DOHH2 (cell line): ENCODE results near the gene CPLX1.

Experiments used
- H3F3A ChIP-seq: fragments of 200-600 bp; sonication (generic), shearing (Covaris generic); 2 replicates; pipeline ENCODE4 v1.6.0; 2016; ENCODE audit warnings: antibody characterized with exemption, mild to moderate bottlenecking; ENCODE audit not compliant: control insufficient read depth, insufficient read depth
- H3K27ac ChIP-seq: fragments of 200-600 bp; sonication (generic); 2 replicates; pipeline ENCODE4 v1.5.1; 2014; ENCODE audit warnings: low read depth, mild to moderate bottlenecking, low read length, moderate library complexity
- H3K27me3 ChIP-seq: fragments of 200-600 bp; sonication (generic); 2 replicates; pipeline ENCODE4 v1.6.1; 2014; ENCODE audit warnings: mild to moderate bottlenecking, low read length, mixed read lengths; ENCODE audit not compliant: control insufficient read depth
- H3K36me3 ChIP-seq: fragments of 200-600 bp; sonication (generic); 2 replicates; pipeline ENCODE4 v1.6.1; 2014; ENCODE audit warnings: mild to moderate bottlenecking, low read length, moderate library complexity, mixed read lengths; ENCODE audit not compliant: control insufficient read depth
- H3K4me1 ChIP-seq: fragments of 200-600 bp; sonication (generic); 2 replicates; pipeline ENCODE4 v1.6.1; 2014; ENCODE audit warnings: mild to moderate bottlenecking, low read length, mixed read lengths; ENCODE audit not compliant: control insufficient read depth
- H3K4me2 ChIP-seq: fragments of 200-600 bp; sonication (generic); 2 replicates; pipeline ENCODE4 v1.6.0; 2014; ENCODE audit warnings: mild to moderate bottlenecking, low read length, moderate library complexity
- H3K4me3 ChIP-seq: fragments of 200-600 bp; sonication (generic); 2 replicates; pipeline ENCODE4 v1.5.1; 2014; ENCODE audit warnings: mild to moderate bottlenecking, low read length, mixed read lengths
- H3K79me2 ChIP-seq: fragments of 200-600 bp; sonication (generic); 2 replicates; pipeline ENCODE4 v1.6.1; 2014; ENCODE audit warnings: mild to moderate bottlenecking, low read length, mixed read lengths; ENCODE audit not compliant: control insufficient read depth
- H3K9me2 ChIP-seq: fragments of 200-600 bp; sonication (generic); replicated peaks from 2 replicates; pipeline ENCODE4 v1.6.1; 2014; ENCODE audit warnings: mild to moderate bottlenecking, low read length, mixed read lengths; ENCODE audit not compliant: control insufficient read depth
- H3K9me3 ChIP-seq: fragments of 200-600 bp; sonication (generic); 2 replicates; pipeline ENCODE4 v1.6.1; 2014; ENCODE audit warnings: antibody characterized with exemption, low read length, mixed read lengths; ENCODE audit not compliant: control insufficient read depth, insufficient read depth
- H4K20me1 ChIP-seq: fragments of 200-600 bp; sonication (generic); 2 replicates; pipeline ENCODE4 v1.6.0; 2014; ENCODE audit warnings: low read depth, mild to moderate bottlenecking, antibody characterized with exemption, low read length, moderate library complexity; ENCODE audit not compliant: control insufficient read depth, insufficient read depth
- CTCF ChIP-seq: fragments of 200-600 bp; sonication (generic); IDR thresholded peaks from one replicate; pipeline ENCODE4 v1.5.1; 2014; ENCODE audit warnings: antibody characterized with exemption, mild to moderate bottlenecking, low read depth, low read length; ENCODE audit not compliant: poor library complexity, severe bottlenecking
- EZH2phosphoT487 ChIP-seq: fragments of 200-600 bp; sonication (generic); IDR thresholded peaks from 2 replicates; pipeline ENCODE4 v1.6.1; 2017; ENCODE audit warnings: borderline replicate concordance, mild to moderate bottlenecking, antibody characterized with exemption, low read length, moderate library complexity, mixed read lengths

The CPLX1 gene

GRCh38 chr4:763922-764321 lies 62.0 kb downstream of the CPLX1 start:
- Histone ChIP-seq H3K9me2 (no peaks in the 10 kb centered on the region), H3K4me2 (no peak overlapping the region), H3K79me2 (peaks cover 10% of the 10 kb centered on the region), H3F3A (peaks cover 25% of the 10 kb centered on the region), H3K4me1 (peaks cover 20% of the 10 kb centered on the region), H3K27ac (no peak overlapping the region), H3K4me3 (no peak overlapping the region), H3K27me3 (no peaks in the 10 kb centered on the region), H3K9me3 (no peaks in the 10 kb centered on the region), H4K20me1 (no peaks in the 10 kb centered on the region), H3K36me3 (peaks cover 74% of the 10 kb centered on the region)
- TF ChIP-seq CTCF (no peak), EZH2phosphoT487 (no peak)

- no peaks in the 10 kb centered on the region for H4K20me1 ChIP-seq
- no peak overlapping the region for H3K4me3 ChIP-seq
- no peaks in the 10 kb centered on the region for H3K27me3 ChIP-seq
- H3K4me2 ChIP-seq = no peak overlapping the region
- H3K36me3 ChIP-seq = peaks cover 70% of the 10 kb centered on the region
- peaks cover 6% of the 10 kb centered on the region for H3K79me2 ChIP-seq
- TF ChIP-seq EZH2phosphoT487 (no peak), CTCF (no peak)
- H3F3A ChIP-seq = peaks cover 20% of the 10 kb centered on the region
- H3K9me2 ChIP-seq = no peaks in the 10 kb centered on the region
- no peaks in the 10 kb centered on the region for H3K9me3 ChIP-seq
- peaks cover 20% of the 10 kb centered on the region for H3K4me1 ChIP-seq
- no peak overlapping the region for H3K27ac ChIP-seq
These were observed 62.6 kb downstream of the CPLX1 start for GRCh38 chr4:763191-763810.

GRCh38 chr4:762211-763190 lies 63.4 kb downstream of the CPLX1 start:
- peaks cover 62% of the 10 kb centered on the region for H3K36me3 ChIP-seq
- no peak overlapping the region for H3K4me2 ChIP-seq
- H3K27ac ChIP-seq = no peak overlapping the region
- peaks cover 20% of the 10 kb centered on the region for H3K4me1 ChIP-seq
- TF ChIP-seq CTCF (peak; percentile 37), EZH2phosphoT487 (no peak)
- no peak overlapping the region for H3K4me3 ChIP-seq
- H3K9me3 ChIP-seq = no peaks in the 10 kb centered on the region
- peaks cover 2% of the 10 kb centered on the region; the same call in 1 of the 2 replicates for H3K79me2 ChIP-seq
- H4K20me1 ChIP-seq = no peaks in the 10 kb centered on the region
- no peaks in the 10 kb centered on the region for H3K9me2 ChIP-seq
- no peaks in the 10 kb centered on the region for H3K27me3 ChIP-seq
- H3F3A ChIP-seq = peaks cover 12% of the 10 kb centered on the region
